AG09309 (cell line): ENCODE measurements around the gene CYB5RL.

ENCODE experiments used
- DNase-seq: peaks from one replicate; pipeline ENCODE4 v3.0.0-alpha.2; 2010; ENCODE audit warnings: low read depth
- H3K4me3 ChIP-seq: 2 replicates; pipeline ENCODE4 v1.5.1; 2011; ENCODE audit warnings: mild to moderate bottlenecking, low read depth, low read length, moderate library complexity; ENCODE audit not compliant: control insufficient read depth
- CTCF ChIP-seq: IDR thresholded peaks from 2 replicates; pipeline ENCODE4 v1.5.1; 2011; ENCODE audit warnings: mild to moderate bottlenecking, low read depth, low read length, inconsistent platforms; ENCODE audit not compliant: insufficient read depth, control insufficient read depth; ENCODE audit errors: missing control alignments

The CYB5RL gene

GRCh38 chr1:54163051-54163450 lies 36.8 kb downstream of the CYB5RL start:
- TF ChIP-seq CTCF, result no peak
- no peak for DNase-seq
- no peak overlapping the region for H3K4me3 ChIP-seq

DNA sequence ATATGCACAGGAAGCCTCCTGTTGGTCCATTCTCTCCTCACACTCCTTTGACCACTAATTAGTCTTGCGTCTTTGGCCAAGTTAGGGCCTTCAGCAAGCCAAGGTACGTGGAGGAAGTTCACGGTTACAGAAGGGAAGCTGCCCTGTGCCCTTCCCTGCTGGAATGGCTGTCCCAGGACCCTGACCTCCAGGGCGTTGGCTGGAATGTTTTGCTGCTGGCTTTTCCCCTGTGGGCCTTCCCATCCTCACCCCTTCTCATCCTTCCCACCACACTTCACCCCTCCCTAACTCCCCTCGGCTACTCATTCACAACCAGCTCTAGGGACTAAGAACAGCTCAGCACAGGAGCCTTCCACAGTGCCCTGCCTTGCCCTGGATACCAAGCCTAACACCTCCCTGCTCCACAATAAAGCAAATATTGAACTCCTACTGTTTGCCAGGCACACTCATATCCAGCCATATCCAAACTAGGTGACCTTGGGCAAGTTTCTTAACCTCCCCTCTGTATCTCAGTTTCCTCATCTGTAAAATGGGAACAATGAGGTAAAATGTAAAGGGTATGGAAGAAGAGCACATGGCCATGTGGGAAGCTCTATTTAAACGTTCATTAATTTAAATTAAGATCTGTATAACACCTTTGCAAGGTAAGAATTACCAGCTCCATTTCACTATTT lies 38.2 kb downstream of the CYB5RL start:
- no peak for TF ChIP-seq CTCF
- no peak overlapping the region for H3K4me3 ChIP-seq
- DNase-seq, result no peak

DNA sequence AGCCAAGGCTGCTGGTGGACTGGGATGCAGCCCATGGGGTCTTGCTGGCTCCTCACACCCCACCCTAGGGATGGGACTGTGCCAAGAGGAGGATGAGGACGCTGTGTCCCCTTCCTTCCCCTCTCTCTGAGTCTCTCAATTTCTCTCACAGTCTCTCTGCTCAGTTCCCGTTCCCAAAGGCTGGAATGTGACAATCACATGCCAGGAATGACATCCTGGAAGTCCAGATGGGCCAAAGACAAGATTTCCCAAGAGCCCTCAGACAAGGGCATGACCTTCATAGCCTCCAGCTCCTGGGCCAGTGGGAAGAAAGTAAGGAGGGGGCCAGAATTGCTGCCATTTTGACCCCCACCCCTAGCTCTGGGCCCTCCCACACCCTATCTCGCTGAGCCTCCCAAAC lies 39.5 kb downstream of the CYB5RL start:
- DNase-seq, result no peak
- H3K4me3 ChIP-seq, result no peak overlapping the region
- TF ChIP-seq CTCF, result no peak

DNA sequence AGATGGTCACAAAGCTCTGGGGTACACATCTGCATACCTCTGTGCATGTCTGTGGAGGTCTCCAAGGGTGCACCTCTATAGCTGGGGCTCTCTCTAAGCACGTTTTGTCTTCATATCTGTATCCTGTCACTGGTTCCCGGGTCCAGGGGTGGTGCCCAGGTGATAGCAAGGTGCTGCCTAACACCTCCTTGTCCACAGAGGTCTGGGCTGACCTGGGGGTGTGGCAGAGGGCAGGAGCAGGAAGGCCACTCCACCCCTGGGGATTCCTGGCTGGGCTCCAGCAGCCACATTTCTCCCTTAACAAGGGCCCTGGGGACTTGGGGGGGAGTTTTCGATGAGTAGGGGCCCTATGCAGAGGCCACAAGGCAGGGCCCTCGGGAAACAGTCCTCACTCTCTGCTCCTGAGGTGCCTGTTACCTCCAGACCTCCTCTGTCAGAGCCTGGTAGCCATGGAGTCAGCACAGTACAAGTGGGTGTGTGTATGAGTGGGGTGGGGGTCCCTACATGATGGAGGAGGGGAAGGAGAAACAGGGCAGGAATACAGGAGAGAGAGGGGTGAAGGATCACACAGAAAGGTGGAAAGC lies 40.0 kb downstream of the CYB5RL start:
- TF ChIP-seq CTCF, result no peak
- no peak for DNase-seq
- H3K4me3 ChIP-seq, result no peak overlapping the region

DNA sequence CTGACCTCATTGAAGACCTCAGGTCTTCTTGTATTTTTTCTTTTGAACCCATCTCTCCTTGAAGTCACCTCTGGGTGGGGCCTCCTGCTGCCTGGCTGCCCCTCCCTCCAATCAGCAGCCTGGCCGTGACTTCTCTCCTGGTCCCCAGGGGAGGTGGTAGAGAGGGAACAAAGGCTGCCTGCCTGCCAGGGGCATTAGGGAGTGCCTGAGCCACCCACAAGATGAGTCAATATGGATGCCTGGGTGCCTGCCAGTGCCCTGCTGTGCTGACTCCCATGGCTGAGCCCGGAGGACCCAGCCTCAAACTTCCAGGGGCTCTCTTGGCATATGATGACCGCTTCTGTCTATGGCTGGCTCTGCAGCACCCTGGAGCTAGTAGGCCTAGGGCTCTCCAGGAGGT lies 41.8 kb downstream of the CYB5RL start:
- H3K4me3 ChIP-seq, result no peak overlapping the region
- no peak for DNase-seq
- TF ChIP-seq CTCF, result no peak

GRCh38 chr1:54157401-54157800 lies 42.4 kb downstream of the CYB5RL start:
- no peak for DNase-seq
- TF ChIP-seq CTCF, result no peak
- no peak overlapping the region for H3K4me3 ChIP-seq
